ENCODE data around the gene HDAC4.

Gene HDAC4

DNA sequence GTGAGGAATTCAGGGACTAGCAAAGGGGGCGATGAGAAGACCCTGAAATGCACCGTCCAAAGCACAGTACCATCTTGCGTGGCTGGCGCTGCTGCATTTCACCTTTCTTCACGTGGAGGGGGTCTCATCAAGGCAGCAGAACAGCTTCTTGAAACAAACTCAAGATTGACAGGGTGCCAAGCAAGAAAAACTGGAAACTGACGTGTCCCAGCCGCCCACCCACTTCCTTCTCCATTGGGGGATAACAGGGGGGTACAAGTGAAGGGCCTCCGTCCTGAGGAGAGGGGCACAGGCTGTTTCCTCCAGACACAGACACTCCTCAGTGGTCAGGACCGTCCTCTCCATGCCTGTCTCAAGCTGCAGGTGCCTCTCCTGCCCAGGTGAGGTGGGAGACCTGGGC lies 32.5 kb downstream of the HDAC4 start:
- Mint-ChIP-seq H3K27me3 (no peaks in the 10 kb centered on the region), H3K4me3 (no peak overlapping the region), H3K9me3 (no peaks in the 10 kb centered on the region), H3K4me1 (peaks cover 0 to 16% of the 10 kb centered on the region in 2 donors), H3K27ac (no peak overlapping the region), H3K36me3 (peaks cover 5 to 13% of the 10 kb centered on the region in 2 donors)
- ATAC-seq (replicated peaks), result no peak
- no peak for DNase-seq

DNA sequence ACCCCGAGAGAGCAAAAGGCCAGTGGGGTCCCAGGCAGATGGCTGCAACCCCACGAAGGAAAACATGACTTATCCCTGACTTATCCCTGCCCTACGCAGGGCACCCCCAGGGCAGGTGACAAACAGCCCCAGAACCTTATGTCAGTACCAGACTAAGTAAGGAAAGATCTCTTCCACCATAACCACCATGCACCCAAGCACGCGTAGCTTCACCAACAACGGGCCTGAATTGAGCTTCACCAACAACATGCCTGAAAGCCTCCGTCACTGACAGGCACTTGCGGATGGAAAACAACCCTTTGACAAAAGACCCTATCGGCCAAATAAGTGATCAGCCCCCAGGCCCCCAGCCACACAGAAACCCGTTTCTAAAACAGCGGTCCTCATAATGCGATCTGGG lies 34.1 kb downstream of the HDAC4 start:
- DNase-seq, result no peak
- H3K27ac Mint-ChIP-seq, result no peak overlapping the region
- H3K27me3 Mint-ChIP-seq, result no peaks in the 10 kb centered on the region
- H3K4me1 Mint-ChIP-seq, result peaks cover 0 to 16% of the 10 kb centered on the region in 2 donors
- no peaks in the 10 kb centered on the region for H3K9me3 Mint-ChIP-seq
- ATAC-seq (replicated peaks), result no peak
- no peak overlapping the region for H3K4me3 Mint-ChIP-seq
- H3K36me3 Mint-ChIP-seq, result peaks cover 5 to 13% of the 10 kb centered on the region in 2 donors

DNA sequence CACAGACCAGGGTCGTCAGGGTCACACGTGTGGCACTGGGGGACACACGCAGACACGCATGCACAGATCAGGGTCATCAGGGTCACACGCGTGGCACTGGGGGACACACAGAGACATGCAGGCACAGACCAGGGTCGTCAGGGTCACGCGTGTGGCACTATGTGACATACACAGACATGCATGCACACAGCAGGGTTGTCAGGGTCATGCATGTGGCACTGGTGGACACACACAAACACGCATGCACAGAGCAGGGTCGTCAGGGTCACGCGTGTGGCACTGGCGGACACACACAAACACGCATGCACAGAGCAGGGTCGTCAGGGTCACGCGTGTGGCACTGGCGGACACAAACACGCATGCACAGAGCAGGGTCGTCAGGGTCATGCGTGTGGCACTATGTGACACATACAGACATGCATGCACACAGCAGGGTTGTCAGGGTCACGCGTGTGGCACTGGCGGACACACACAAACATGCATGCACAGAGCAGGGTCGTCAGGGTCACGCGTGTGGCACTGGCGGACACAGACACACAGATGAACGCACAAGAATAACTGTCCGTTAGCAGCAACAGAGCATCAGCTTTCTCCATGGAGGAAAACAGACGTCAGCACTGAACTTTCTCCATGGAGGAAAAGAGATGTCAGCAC lies 34.9 kb downstream of the HDAC4 start:
- ATAC-seq (replicated peaks) (no peak), DNase-seq (no peak)
- Mint-ChIP-seq H3K4me1 (peaks cover 2 to 19% of the 10 kb centered on the region in 2 donors), H3K9me3 (no peaks in the 10 kb centered on the region), H3K4me3 (no peak overlapping the region), H3K27ac (peak overlapping the region; percentile 31), H3K27me3 (no peaks in the 10 kb centered on the region), H3K36me3 (peaks cover 5 to 13% of the 10 kb centered on the region in 2 donors)

DNA sequence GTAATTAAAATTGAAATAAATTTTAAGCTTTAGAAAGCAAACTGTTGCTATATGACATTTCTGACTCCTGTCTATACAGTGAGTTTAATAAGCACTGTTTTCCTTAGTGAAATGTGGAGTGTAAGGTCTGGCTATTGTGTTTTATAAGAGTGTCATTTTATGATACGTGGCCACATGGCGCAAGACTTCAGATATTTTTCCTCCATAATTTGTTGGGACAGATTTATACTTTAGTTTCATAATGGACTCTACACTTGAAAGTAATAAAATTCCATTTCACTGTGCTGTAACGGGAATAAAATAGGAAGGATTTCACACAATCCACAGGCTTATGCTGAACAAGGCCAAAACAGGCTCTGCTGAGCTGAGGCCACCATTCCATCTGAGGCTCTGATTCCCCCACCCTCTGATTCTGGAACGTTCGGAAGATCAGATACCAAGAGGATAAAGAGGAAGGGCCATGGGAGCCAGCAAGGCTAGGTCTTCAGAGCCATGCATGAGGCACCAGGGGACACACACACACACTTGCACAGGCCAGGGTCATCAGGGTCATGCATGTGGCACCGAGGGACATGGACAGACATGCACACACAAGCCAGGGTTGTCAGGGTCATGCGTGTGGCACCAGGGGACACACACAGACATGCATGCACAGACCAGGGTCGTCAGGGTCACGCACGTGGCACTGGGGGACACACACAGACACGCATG lies 35.6 kb downstream of the HDAC4 start:
- ATAC-seq (replicated peaks) (no peak), DNase-seq (no peak)
- Mint-ChIP-seq H3K4me3 (no peak overlapping the region), H3K4me1 (peaks cover 6 to 20% of the 10 kb centered on the region in 2 donors), H3K36me3 (peaks cover 5 to 13% of the 10 kb centered on the region in 2 donors), H3K9me3 (no peaks in the 10 kb centered on the region), H3K27me3 (no peaks in the 10 kb centered on the region), H3K27ac (peak overlapping the region; percentile 31)

DNA sequence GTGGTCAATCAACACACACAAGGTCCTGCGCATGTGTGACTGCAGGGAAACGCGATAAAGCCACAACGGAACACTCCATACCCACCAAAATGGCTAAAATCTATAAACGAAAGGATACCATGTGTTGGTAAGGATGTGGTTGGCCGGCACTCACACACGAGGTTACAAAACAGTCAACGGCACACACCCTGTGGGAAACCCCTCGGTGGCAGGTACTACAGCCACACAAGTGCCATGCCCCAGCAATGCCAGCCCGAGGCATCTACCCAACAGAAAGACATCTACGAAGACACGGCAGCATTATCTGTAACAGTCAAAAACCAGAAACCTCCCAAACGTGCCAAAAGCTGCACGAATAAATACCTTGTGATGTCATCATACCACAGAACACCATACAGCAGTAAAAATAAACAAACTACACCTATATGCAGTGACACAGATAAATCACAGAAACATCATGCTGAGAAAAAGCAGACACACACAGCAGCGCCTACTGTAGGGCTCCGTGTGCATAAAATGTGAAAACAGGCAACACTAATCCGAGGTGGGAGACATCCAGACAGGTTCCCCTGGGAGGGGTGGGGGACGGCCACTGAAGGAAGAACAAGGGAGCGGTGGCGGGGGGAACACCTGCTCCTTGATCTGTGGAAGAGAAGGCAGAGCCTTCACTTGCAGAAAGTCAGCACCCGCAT lies 36.7 kb downstream of the HDAC4 start:
- no peak for DNase-seq
- Mint-ChIP-seq H3K27ac (no peak overlapping the region), H3K36me3 (peaks cover 2 to 9% of the 10 kb centered on the region in 2 donors), H3K27me3 (no peaks in the 10 kb centered on the region), H3K4me3 (no peak overlapping the region), H3K4me1 (peaks cover 13% of the 10 kb centered on the region in 2 donors), H3K9me3 (no peaks in the 10 kb centered on the region)
- no peak for ATAC-seq (replicated peaks)

DNA sequence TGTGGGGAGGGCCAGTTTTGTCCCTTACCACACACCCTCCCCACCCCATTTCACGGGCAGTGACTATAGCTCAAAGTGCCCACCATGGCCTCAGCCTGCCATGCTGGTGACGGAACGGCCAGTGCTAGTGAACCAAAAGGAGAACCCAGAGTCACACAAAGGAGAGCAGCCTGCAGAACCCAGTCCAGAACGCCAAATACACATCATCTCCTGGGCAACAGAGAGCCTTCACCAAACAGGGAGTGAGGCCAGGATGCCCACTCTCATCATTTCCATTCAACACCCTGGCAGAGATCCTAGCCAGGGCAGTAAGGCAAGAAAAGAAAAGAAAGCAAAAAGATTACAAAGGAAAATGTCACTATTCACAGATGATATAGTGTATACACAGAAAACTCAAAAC lies 38.3 kb downstream of the HDAC4 start:
- Mint-ChIP-seq H3K4me1 (peaks cover 14 to 20% of the 10 kb centered on the region in 2 donors), H3K9me3 (no peaks in the 10 kb centered on the region), H3K36me3 (peaks cover 9 to 13% of the 10 kb centered on the region in 2 donors), H3K4me3 (no peak overlapping the region), H3K27me3 (no peaks in the 10 kb centered on the region), H3K27ac (no peak overlapping the region)
- ATAC-seq (replicated peaks) (no peak), DNase-seq (no peak)

DNA sequence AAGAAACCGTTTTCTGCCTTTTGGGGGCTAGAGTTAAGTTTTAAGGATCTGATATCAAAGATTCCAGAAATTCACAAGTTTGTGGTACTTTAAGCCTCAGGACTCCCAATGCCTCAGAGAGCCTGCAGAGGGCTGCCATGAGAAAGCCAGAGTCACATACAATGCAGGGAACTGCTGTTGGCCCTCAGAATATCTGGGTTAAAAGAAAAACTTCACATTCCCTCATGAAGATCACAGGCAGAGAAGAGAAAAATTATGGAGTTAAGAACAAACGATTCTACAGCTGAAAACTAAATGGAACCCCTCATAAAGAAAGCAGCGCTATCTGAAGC lies 39.5 kb downstream of the HDAC4 start:
- Mint-ChIP-seq H3K9me3 (no peaks in the 10 kb centered on the region), H3K4me1 (peaks cover 14 to 20% of the 10 kb centered on the region in 2 donors), H3K4me3 (no peak overlapping the region), H3K27me3 (no peaks in the 10 kb centered on the region), H3K36me3 (peaks cover 9 to 17% of the 10 kb centered on the region in 2 donors), H3K27ac (no peak overlapping the region)
- ATAC-seq (replicated peaks) (no peak), DNase-seq (no peak)

DNA sequence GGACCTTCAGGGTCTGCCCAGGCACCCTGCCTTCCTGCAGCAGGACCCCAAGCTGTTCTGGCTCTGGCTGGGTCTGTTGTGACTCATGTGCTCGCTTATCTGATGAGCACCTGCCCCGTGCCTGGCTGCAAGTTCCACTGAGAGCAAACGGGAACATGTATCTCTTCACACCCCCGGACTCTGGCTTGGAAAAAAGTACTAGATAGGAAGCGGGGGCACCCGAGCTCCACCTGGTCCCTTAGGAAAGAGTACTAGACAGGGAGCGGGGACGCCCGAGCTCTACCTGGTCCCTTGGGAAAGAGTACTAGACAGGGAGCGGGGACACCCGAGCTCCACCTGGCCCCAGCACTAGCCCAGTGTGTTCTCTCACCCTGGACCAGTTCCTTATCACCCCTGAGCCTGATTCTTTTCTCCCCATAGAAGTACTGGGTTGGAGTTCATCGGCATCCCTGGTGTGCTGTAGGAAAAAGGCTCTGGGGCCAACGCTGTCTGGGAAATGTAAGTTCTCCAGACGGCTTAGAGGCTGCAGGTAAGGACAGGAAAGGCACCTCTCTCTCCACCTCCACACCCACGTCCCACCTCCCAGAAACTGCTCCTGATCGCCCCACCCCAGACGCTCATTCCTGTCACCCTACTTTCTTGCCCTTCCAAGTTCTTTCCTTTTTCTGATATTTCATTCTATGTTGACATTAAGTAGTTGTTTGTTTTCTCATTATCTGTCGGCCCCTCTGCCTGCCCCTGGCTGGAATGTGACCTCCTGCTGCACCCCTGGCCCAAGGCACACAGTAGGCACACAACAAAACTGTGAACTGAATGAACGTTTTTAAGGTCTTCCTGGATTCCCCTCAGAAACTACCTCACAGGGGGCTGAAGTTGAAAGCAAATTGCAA lies 40.2 kb downstream of the HDAC4 start:
- DNase-seq (no peak), ATAC-seq (replicated peaks) (no peak)
- Mint-ChIP-seq H3K27me3 (no peaks in the 10 kb centered on the region), H3K9me3 (peaks cover under 1 to 4% of the 10 kb centered on the region in 2 donors), H3K4me1 (peaks cover 14 to 20% of the 10 kb centered on the region in 2 donors), H3K27ac (peak overlapping the region; percentile 53), H3K36me3 (peaks cover 9 to 19% of the 10 kb centered on the region in 2 donors), H3K4me3 (no peak overlapping the region)

DNA sequence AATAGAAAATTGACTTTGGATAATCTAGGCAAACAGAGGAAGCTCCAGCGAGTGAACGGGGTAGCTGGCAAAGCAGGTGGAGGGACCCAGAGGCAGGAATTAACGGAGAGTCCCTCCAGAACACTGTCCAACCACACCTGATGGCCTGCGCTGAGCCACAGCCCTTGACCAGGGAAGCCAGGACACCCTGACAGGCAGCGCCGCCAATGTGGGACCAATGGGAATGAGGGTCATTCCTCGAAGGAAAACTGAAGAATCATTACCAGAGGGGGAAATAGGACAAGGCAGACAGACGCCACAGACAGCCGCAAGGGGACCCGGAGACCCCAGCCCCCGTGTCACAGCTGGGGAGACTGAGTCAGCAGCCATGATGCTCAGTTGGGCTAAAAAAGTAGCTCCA lies 40.8 kb downstream of the HDAC4 start:
- ATAC-seq (replicated peaks), result no peak
- Mint-ChIP-seq H3K4me1 (peaks cover 10 to 20% of the 10 kb centered on the region in 2 donors), H3K27ac (no peak overlapping the region), H3K36me3 (peaks cover 16 to 23% of the 10 kb centered on the region in 2 donors), H3K9me3 (peaks cover 7 to 10% of the 10 kb centered on the region in 2 donors), H3K4me3 (no peak overlapping the region), H3K27me3 (no peaks in the 10 kb centered on the region)
- DNase-seq, result no peak

DNA sequence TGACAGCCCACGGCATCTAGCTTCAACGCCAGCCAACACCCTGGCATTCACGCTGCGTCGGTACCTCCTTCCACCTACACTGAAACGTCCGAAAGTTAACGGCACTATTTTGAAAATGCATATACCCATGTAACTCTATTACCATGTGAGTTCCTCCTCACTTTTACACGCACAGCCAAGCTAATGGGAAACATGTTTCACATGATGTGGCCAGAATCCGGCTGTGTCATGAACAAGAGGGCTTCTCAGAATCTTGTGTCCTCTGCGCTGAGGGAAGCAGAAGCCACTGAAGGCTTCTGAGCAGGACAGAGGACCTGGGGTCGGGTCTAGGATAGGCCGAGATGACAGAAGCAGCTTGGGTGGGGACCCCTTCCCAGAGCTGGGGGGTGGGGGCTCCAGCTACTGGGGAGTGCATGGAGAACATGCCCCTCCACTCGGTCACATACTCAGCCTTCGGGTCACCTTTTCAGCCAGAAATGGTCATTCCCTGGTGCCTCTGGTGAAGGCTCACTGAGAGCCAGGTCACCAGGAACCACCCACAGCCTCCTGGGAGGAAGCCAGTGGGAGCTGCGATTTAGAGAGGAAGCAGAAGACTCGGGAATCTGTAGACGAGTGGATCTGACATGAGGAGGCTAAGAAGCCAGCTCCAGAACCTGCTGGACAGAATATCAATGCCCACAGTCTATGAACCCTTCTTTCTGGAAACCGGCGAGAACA lies 41.5 kb downstream of the HDAC4 start:
- H3K27me3 Mint-ChIP-seq, result no peaks in the 10 kb centered on the region
- peaks cover 10 to 20% of the 10 kb centered on the region in 2 donors for H3K4me1 Mint-ChIP-seq
- no peak for DNase-seq
- H3K4me3 Mint-ChIP-seq, result no peak overlapping the region
- no peak for ATAC-seq (replicated peaks)
- peaks cover 21 to 23% of the 10 kb centered on the region in 2 donors for H3K36me3 Mint-ChIP-seq
- no peak overlapping the region for H3K27ac Mint-ChIP-seq
- peaks cover 7 to 10% of the 10 kb centered on the region in 2 donors for H3K9me3 Mint-ChIP-seq

DNA sequence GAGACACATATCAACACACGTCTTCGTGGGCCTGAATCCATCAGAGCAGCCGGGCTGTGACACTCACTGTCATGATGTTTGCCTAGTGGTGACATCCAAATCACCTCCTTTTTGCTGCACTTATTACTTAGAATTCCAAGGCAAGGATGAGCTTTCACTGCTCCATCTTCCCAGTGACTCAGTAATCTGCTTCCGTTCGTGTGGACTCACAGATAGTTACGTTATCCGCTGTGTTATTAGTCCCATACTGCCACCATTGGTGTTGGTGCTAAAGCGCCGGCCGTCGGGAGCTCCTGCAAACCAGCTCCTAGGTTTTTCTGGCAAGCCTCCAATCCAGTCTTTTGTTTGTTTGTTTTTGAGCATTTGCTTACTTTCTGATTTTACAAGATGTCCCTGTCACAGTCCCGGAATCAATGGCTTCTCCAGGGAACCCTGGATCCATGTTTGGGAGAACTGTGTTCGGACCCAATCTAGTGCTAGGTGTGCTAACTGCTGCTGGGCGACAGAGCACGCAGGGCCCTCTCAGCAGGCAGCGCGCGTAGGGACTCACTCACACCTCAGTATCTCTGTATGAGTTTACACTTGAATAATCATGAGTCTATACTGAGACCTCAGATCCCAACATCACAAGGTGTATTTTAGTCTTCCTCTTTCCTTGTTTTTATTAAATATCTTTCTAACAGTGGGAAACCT lies 42.6 kb downstream of the HDAC4 start:
- DNase-seq, result no peak
- Mint-ChIP-seq H3K4me3 (no peak overlapping the region), H3K27me3 (no peaks in the 10 kb centered on the region), H3K36me3 (peaks cover 18 to 24% of the 10 kb centered on the region in 2 donors), H3K27ac (no peak overlapping the region), H3K9me3 (peaks cover 7 to 10% of the 10 kb centered on the region in 2 donors), H3K4me1 (peaks cover 10 to 20% of the 10 kb centered on the region in 2 donors)
- no peak for ATAC-seq (replicated peaks)

DNA sequence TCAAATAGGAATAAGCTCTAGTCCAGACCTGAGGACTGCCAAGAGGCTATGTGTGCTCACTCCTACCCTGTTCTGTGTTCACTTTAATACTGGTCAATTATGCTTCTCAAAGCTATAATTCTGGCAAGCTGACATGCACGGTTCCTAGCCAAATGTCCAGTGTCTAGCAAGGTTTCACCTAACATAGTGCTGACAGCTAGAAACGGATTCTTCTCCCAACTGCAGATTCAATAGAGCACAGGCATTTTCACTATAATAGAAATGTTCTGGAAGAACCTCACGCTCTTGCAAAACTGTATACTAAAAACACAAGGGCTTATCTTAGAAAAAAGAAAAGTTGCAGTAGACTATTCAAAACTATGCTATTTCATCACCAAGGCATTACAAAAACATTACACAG lies 45.1 kb downstream of the HDAC4 start:
- DNase-seq, result no peak
- H3K4me3 Mint-ChIP-seq, result no peak overlapping the region
- H3K9me3 Mint-ChIP-seq, result peaks cover 7 to 10% of the 10 kb centered on the region in 2 donors
- ATAC-seq (replicated peaks), result no peak
- H3K36me3 Mint-ChIP-seq, result peaks cover 36 to 40% of the 10 kb centered on the region in 2 donors
- no peak overlapping the region for H3K27ac Mint-ChIP-seq
- peaks cover 5 to 21% of the 10 kb centered on the region in 2 donors for H3K4me1 Mint-ChIP-seq
- H3K27me3 Mint-ChIP-seq, result no peaks in the 10 kb centered on the region

DNA sequence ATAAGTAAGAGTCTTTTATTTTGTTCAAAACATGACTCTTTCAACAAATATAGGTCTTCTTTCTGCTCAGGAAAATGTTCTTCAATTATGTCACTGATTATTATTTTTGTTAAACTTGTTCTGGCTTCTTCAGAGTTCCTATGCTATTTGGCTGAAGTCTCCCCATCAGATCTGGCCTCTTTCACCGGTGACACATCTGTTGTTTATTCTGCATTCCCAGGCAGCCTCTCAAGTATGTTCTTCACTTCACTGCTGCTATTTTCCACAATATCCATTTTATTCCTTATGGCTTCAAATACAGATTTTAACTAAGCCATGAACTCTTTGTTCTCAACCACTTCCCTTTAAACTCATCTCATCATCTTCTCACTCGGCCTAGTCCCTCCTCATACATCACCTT lies 45.7 kb downstream of the HDAC4 start:
- no peaks in the 10 kb centered on the region for H3K27me3 Mint-ChIP-seq
- ATAC-seq (replicated peaks) (no peak), DNase-seq (no peak)
- H3K4me1 Mint-ChIP-seq, result peaks cover 4 to 19% of the 10 kb centered on the region in 2 donors
- H3K27ac Mint-ChIP-seq, result no peak overlapping the region
- peaks cover 7 to 10% of the 10 kb centered on the region in 2 donors for H3K9me3 Mint-ChIP-seq
- no peak overlapping the region for H3K4me3 Mint-ChIP-seq
- peaks cover 38 to 40% of the 10 kb centered on the region in 2 donors for H3K36me3 Mint-ChIP-seq

Data from stimulated activated naive B cell treated with anti-CD40 and anti-IgM and Interleukin-4, amounts not matched to agents 10 μg/mL and 1 μg/mL and 100 μg/mL, for 72 hours (primary cell).